ENCODE data around the gene ATP9A.

Gene ATP9A

GRCh38 chr20:51631011-51631950, 136.9 kb downstream of the ATP9A start:
- no peak overlapping the region for H3K27ac ChIP-seq
- no peak overlapping the region for H3K9ac ChIP-seq
- no peaks in the 10 kb centered on the region for H3K4me1 ChIP-seq (ENCODE audit: low read depth, poor library complexity, severe bottlenecking)
- no peaks in the 10 kb centered on the region for H3K36me3 ChIP-seq (ENCODE audit: insufficient read depth)
- H2AFZ ChIP-seq (ENCODE audit: low read depth), result no peak overlapping the region
- TF ChIP-seq, protein P1, sequence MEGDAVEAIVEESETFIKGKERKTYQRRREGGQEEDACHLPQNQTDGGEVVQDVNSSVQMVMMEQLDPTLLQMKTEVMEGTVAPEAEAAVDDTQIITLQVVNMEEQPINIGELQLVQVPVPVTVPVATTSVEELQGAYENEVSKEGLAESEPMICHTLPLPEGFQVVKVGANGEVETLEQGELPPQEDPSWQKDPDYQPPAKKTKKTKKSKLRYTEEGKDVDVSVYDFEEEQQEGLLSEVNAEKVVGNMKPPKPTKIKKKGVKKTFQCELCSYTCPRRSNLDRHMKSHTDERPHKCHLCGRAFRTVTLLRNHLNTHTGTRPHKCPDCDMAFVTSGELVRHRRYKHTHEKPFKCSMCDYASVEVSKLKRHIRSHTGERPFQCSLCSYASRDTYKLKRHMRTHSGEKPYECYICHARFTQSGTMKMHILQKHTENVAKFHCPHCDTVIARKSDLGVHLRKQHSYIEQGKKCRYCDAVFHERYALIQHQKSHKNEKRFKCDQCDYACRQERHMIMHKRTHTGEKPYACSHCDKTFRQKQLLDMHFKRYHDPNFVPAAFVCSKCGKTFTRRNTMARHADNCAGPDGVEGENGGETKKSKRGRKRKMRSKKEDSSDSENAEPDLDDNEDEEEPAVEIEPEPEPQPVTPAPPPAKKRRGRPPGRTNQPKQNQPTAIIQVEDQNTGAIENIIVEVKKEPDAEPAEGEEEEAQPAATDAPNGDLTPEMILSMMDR (conservative IDR thresholded peaks at IDR 0.05; ENCODE audit: low read depth, low read length), result no peak
- H3K79me2 ChIP-seq (ENCODE audit: insufficient read depth, low read depth), result no peaks in the 10 kb centered on the region
- H3K4me2 ChIP-seq, result no peak overlapping the region
- no peak overlapping the region for H3K4me3 ChIP-seq (IDR thresholded peaks at IDR 0.05; ENCODE audit: insufficient read depth, low read depth, low read length)
- H3K27me3 ChIP-seq (ENCODE audit: insufficient read depth, low read depth), result no peaks in the 10 kb centered on the region
- no peaks in the 10 kb centered on the region for H4K20me1 ChIP-seq (ENCODE audit: insufficient read depth)

DNA sequence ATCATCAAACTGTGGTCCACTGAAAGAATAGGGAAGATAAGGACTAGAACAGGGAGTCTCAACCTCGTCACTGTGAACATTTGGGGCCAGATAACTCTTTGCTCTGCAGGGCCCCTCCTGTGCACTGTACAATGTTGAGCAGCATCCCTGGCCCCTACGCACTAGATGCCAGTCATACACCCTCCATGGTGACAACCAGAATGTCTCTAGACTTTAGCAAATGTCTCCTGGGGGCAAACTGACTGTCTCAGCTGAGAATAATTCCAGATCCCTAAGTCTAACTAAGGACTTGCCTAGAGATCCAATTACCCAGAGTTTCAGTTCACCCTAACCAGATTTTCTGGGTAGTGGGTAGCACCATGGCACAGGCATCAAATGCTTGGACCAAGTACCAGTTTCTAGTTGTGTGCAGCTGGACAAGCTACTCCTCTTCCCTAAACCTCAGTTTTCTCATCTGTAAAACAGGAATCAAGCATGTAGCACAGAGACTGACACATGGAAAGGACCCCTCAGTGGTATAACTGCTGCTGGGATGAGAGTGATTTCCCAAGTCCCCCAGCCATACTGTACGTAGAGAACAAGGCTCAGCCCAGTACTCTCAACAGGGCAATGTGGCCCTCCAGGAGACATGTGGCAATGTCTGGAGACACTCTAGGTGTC, 138.7 kb downstream of the ATP9A start:
- Histone ChIP-seq H3K27me3 (ENCODE audit: insufficient read depth, low read depth) (no peaks in the 10 kb centered on the region), H2AFZ (ENCODE audit: low read depth) (no peak overlapping the region), H3K27ac (no peak overlapping the region), H3K36me3 (ENCODE audit: insufficient read depth) (no peaks in the 10 kb centered on the region), H3K4me3 (IDR thresholded peaks at IDR 0.05; ENCODE audit: insufficient read depth, low read depth, low read length) (no peak overlapping the region), H3K4me1 (ENCODE audit: low read depth, poor library complexity, severe bottlenecking) (no peaks in the 10 kb centered on the region), H3K4me2 (no peak overlapping the region), H3K79me2 (ENCODE audit: insufficient read depth, low read depth) (no peaks in the 10 kb centered on the region), H3K9ac (no peak overlapping the region), H4K20me1 (ENCODE audit: insufficient read depth) (no peaks in the 10 kb centered on the region)
- TF ChIP-seq, protein P1 (conservative IDR thresholded peaks at IDR 0.05; ENCODE audit: low read depth, low read length), result no peak

DNA sequence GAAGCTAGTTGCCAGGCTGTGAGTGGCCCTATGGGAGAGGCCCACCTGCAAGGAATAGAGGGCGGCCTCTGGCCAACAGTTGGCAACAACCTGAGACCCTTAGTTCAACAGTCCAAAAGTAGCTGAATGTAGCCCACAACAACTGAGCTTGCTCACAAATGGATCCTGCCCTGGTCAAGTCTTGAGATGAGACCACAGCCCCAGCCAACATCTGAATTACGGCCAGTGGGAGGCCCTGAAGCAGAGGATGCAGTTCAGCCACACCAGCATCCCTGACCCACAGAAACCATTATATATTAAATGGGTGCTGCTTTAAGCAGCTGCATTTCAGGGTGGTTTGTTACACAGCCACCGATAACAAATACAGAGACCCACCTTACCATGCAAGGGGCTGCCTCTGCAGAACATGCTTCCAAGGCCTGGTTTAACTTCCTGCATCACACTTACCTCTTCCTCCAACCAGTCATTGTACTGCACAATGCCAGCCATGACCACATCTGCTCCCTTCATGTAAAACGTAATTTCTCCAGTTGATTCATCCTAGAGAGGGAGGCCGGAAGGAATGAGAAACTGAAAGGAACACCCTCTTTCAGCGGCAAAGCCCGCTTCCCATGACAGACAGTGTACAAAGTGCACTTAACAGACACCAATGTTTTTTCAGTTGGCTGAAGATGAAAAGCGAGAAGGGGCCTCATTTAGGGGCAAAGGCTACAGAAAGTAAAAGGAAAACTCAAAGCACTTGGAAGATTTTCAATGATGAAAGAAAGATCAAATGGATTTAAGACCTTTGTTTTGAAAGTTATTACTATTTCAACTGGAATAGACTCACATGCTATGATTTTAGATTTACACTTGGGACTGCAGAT, 139.4 kb downstream of the ATP9A start:
- H3K79me2 ChIP-seq (ENCODE audit: insufficient read depth, low read depth), result no peaks in the 10 kb centered on the region
- no peaks in the 10 kb centered on the region for H3K36me3 ChIP-seq (ENCODE audit: insufficient read depth)
- H3K4me3 ChIP-seq (IDR thresholded peaks at IDR 0.05; ENCODE audit: insufficient read depth, low read depth, low read length), result no peak overlapping the region
- no peak overlapping the region for H3K27ac ChIP-seq
- H3K4me2 ChIP-seq, result no peak overlapping the region
- no peaks in the 10 kb centered on the region for H3K27me3 ChIP-seq (ENCODE audit: insufficient read depth, low read depth)
- peaks cover 4% of the 10 kb centered on the region for H3K4me1 ChIP-seq (ENCODE audit: low read depth, poor library complexity, severe bottlenecking)
- no peak overlapping the region for H2AFZ ChIP-seq (ENCODE audit: low read depth)
- H3K9ac ChIP-seq, result no peak overlapping the region
- no peaks in the 10 kb centered on the region for H4K20me1 ChIP-seq (ENCODE audit: insufficient read depth)
- TF ChIP-seq, protein P1 (conservative IDR thresholded peaks at IDR 0.05; ENCODE audit: low read depth, low read length), result no peak

DNA sequence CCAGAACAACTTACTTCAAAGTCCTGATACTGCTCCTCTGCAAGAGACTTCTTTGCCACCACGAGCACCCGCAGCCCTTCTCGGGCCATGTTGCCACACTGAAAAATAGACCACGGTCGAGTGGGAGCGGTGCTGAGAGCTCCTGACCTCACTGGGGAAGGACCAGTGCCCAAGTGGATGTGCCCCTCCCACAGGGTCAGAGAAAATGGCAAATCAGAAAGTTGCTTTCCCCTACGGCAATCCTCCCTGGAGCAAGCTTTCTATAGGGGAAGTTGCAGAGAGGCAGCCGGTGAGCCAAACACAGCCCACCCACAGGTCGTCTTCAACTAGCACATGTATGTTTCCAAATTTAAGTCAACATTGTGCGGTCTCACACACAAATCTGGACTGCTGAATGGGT, 140.6 kb downstream of the ATP9A start:
- Histone ChIP-seq H3K4me3 (IDR thresholded peaks at IDR 0.05; ENCODE audit: insufficient read depth, low read depth, low read length) (no peak overlapping the region), H3K36me3 (ENCODE audit: insufficient read depth) (no peaks in the 10 kb centered on the region), H3K4me2 (no peak overlapping the region), H3K27me3 (ENCODE audit: insufficient read depth, low read depth) (no peaks in the 10 kb centered on the region), H3K4me1 (ENCODE audit: low read depth, poor library complexity, severe bottlenecking) (peaks cover 4% of the 10 kb centered on the region), H3K9ac (no peak overlapping the region), H4K20me1 (ENCODE audit: insufficient read depth) (no peaks in the 10 kb centered on the region), H3K27ac (no peak overlapping the region), H2AFZ (ENCODE audit: low read depth) (no peak overlapping the region), H3K79me2 (ENCODE audit: insufficient read depth, low read depth) (no peaks in the 10 kb centered on the region)
- TF ChIP-seq, protein P1 (conservative IDR thresholded peaks at IDR 0.05; ENCODE audit: low read depth, low read length), result no peak

Data from KMS-11 (cell line).